ENCODE results near the gene GIPC3. TPM values are rescaled to one million over a fixed set of nuclear protein-coding genes. Genes with fewer than 3 reads are reported as not detected.

GIPC3 gene
- total RNA-seq, 3 donors from 2014 or later (not counting 1 experiment from before 2014, with no cell fraction given): 0.28 to 0.66 (median 0.56) TPM

DNA sequence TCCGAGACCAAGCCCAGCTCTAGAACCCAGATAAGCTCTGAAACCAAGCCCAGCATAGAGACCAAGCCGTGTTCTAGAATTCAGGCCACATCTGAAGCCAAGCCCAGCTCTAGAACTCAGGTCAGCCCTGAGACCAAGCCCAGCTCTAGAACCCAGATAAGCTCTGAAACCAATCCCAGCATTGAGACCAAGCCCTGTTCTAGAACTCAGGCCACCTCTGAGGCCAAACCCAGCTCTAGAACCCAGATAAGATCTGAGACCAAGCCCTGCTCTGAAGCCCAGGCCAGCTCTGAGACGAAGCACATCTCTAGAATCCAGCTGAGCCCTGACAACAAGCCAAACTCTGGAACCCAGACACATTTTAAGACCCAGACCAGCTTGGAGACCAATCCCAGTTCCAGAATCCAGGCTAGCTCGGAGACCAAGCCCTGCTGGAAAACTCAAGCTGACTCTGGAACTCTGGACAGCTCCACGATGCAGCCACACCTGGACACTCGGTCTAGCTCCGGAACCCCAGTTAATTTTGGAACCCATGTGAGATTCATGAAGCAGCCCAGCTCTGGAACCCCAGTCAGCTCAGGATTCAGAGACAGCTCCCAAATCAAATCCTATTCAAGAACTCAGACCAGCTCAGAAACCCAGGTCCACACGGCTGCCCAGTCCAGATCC lies 5.8 kb downstream of the GIPC3 start:
- Mint-ChIP-seq H3K36me3 (no peaks in the 10 kb centered on the region), H3K9me3 (no peaks in the 10 kb centered on the region), H3K4me1 (no peaks in the 10 kb centered on the region), H3K4me3 (no peak overlapping the region), H3K27me3 (ENCODE audit: low read depth in 2 of 2) (no peaks in the 10 kb centered on the region), H3K27ac (no peak overlapping the region)
- TF ChIP-seq CTCF (IDR thresholded peaks at IDR 0.05): no peak
- 93% methylated on average over 8 of the region's 8 CpGs for WGBS (ENCODE audit: insufficient coverage)
- no peaks in the 10 kb centered on the region for H3K36me3 ChIP-seq (ENCODE audit: control insufficient read depth, insufficient read depth, low read length)
- no peaks in the 10 kb centered on the region for H3K27me3 ChIP-seq (ENCODE audit: control insufficient read depth, insufficient read depth, low read length)
- no peaks in the 10 kb centered on the region for H3K9me3 ChIP-seq (ENCODE audit: control insufficient read depth, insufficient read depth, low read length)
- ATAC-seq (no peak), DNase-seq (no peak)
- H3K4me3 ChIP-seq (ENCODE audit: low read length): no peak overlapping the region
- H3K27ac ChIP-seq (ENCODE audit: low read length): no peak overlapping the region
- peaks cover 3% of the 10 kb centered on the region for H3K4me1 ChIP-seq (ENCODE audit: control insufficient read depth, insufficient read depth, low read length)
- intact Hi-C loops (cut with micrococcal nuclease): no loop called here

DNA sequence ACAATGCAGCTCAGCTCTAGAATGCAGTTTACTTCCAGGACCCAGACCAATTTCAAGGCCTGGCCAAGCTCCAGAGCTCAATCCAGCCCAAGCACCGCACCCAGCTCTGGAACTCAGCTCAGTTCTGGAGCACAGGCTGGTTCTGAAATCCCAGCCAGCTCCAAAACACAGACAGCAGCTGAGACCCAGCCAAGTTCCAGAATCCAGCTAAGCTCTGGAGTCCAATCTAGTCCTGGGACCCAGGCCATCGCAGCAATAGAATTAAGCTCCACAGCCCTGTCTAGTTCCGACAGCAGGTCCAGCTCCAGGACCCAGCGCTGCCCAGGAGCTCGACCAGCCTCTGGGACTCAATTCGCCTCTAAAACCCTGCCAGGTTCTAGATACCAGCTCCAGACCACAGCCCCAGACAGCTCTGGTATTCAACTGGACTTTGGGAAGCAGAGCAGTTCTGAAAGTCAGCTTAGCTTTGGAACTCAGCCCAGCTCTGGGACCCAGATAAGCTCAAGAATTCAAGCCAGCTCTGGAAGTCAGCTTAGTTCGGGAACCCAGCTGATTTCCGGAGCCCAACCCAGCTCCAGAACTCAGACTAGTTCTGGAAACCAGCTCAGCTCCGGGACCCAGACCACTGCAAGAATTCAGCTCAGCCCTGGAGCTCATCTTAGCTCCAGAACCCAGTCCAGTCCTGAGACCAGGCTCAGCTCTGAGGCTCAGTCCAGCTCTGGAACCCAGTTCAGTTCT lies 6.8 kb downstream of the GIPC3 start:
- H3K9me3 ChIP-seq (ENCODE audit: control insufficient read depth, insufficient read depth, low read length): no peaks in the 10 kb centered on the region
- H3K4me3 ChIP-seq (ENCODE audit: low read length): no peak overlapping the region
- DNase-seq (no peak), ATAC-seq (no peak)
- no peak overlapping the region for H3K27ac ChIP-seq (ENCODE audit: low read length)
- Mint-ChIP-seq H3K27me3 (ENCODE audit: low read depth in 2 of 2) (no peaks in the 10 kb centered on the region), H3K9me3 (no peaks in the 10 kb centered on the region), H3K27ac (no peak overlapping the region), H3K36me3 (no peaks in the 10 kb centered on the region), H3K4me3 (no peak overlapping the region), H3K4me1 (no peaks in the 10 kb centered on the region)
- H3K27me3 ChIP-seq (ENCODE audit: control insufficient read depth, insufficient read depth, low read length): no peaks in the 10 kb centered on the region
- no peaks in the 10 kb centered on the region for H3K4me1 ChIP-seq (ENCODE audit: control insufficient read depth, insufficient read depth, low read length)
- intact Hi-C loops (cut with micrococcal nuclease): no loop called here
- H3K36me3 ChIP-seq (ENCODE audit: control insufficient read depth, insufficient read depth, low read length): no peaks in the 10 kb centered on the region
- no peak for TF ChIP-seq CTCF (IDR thresholded peaks at IDR 0.05)
- WGBS (ENCODE audit: insufficient coverage): 93% methylated on average over 9 of the region's 9 CpGs

- DNase-seq (no peak), ATAC-seq (no peak)
- no peak overlapping the region for H3K4me3 ChIP-seq (ENCODE audit: low read length)
- no peak for TF ChIP-seq CTCF (IDR thresholded peaks at IDR 0.05)
- Mint-ChIP-seq H3K27me3 (ENCODE audit: low read depth in 2 of 2) (no peaks in the 10 kb centered on the region), H3K36me3 (no peaks in the 10 kb centered on the region), H3K4me1 (no peaks in the 10 kb centered on the region), H3K4me3 (no peak overlapping the region), H3K27ac (no peak overlapping the region), H3K9me3 (no peaks in the 10 kb centered on the region)
- no peaks in the 10 kb centered on the region for H3K4me1 ChIP-seq (ENCODE audit: control insufficient read depth, insufficient read depth, low read length)
- intact Hi-C loops (cut with micrococcal nuclease): no loop called here
- no peak overlapping the region for H3K27ac ChIP-seq (ENCODE audit: low read length)
- WGBS (ENCODE audit: insufficient coverage): 58% methylated on average over 11 of the region's 11 CpGs
- no peaks in the 10 kb centered on the region for H3K9me3 ChIP-seq (ENCODE audit: control insufficient read depth, insufficient read depth, low read length)
- no peaks in the 10 kb centered on the region for H3K36me3 ChIP-seq (ENCODE audit: control insufficient read depth, insufficient read depth, low read length)
- no peaks in the 10 kb centered on the region for H3K27me3 ChIP-seq (ENCODE audit: control insufficient read depth, insufficient read depth, low read length)
Measured at GRCh38 chr19:3593156-3593555, 7.9 kb downstream of the GIPC3 start.
